HCT116 (cell line): ENCODE data around the gene NEO1. TPM values are rescaled to one million over a fixed set of nuclear protein-coding genes. Genes with fewer than 3 reads are reported as not detected.

Experiments
- ATAC-seq: fragments of 200-7000 bp; cut with Tn5 transposase; 2 replicates; pipeline ENCODE4 v1.9.1; 2020; ENCODE audit warnings: mild to moderate bottlenecking, moderate library complexity
- Bru-seq: library from RNA; stranded (reverse); fragments of 400-500 nt; gene quantifications from one replicate; lab custom pipeline; 2021; lab: Mats Ljungman, UMichigan
- BruChase-seq, 2 experiments: library from RNA; stranded (reverse); fragments of 400-500 nt; gene quantifications; one replicate each; lab custom pipeline; 2021; lab: Mats Ljungman, UMichigan
- BruUV-seq: library from RNA; stranded (reverse); fragments of 400-500 nt; replicated peaks from 2 replicates; lab custom pipeline; 2021; lab: Mats Ljungman, UMichigan
- CTCF ChIA-PET: fragments of 300-600 bp; sonication (Branson Sonifier 250); formaldehyde crosslinking; loops from one replicate; lab custom pipeline; 2021; ENCODE audit warnings: antibody characterized with exemption; lab: Charles Lee
- POLR2A ChIA-PET: fragments of 300-600, 350-600 bp; sonication (Branson Sonifier 250); formaldehyde crosslinking; loops from one replicate; lab custom pipeline; 2021; ENCODE audit warnings: antibody characterized with exemption; lab: Charles Lee
- RAD21 ChIA-PET, 2 experiments: fragments of 300-600 bp; sonication (Branson Sonifier 250); formaldehyde crosslinking; loops; one replicate each; lab custom pipeline; 2023; ENCODE audit warnings: low total read pairs in 2 of 2; ENCODE audit not compliant: uncharacterized antibody in 2 of 2, unreplicated experiment in 2 of 2, low non-redundant PET in 1 of 2; lab: Charles Lee
- DNase-seq: peaks from one replicate; pipeline ENCODE4 v3.0.0-alpha.2; 2010; ENCODE audit warnings: low read depth, low spot score
- H2AFZ ChIP-seq: fragments of 200-600 bp; shearing (Covaris generic), sonication (generic); 2 replicates; pipeline ENCODE4 v1.6.1; 2017; ENCODE audit warnings: low read depth, mixed run types, mixed read lengths, antibody characterized with exemption, low read length; ENCODE audit not compliant: poor library complexity, severe bottlenecking
- H3K27ac ChIP-seq: 2 replicates; pipeline ENCODE4 v1.5.1; 2012; ENCODE audit warnings: low read depth, low read length
- H3K27me3 ChIP-seq: fragments of 200-600 bp; sonication (generic); 2 replicates; pipeline ENCODE4 v1.6.1; 2016; ENCODE audit warnings: mixed run types, low read length, mixed read lengths; ENCODE audit not compliant: insufficient read depth
- H3K36me3 ChIP-seq, 2 experiments: fragments of 200-500 bp in 1 of 2; fragments of 200-600 bp in 1 of 2; sonication (Bioruptor generic) in 1 of 2; sonication (generic) in 1 of 2; 2 replicates each; pipeline versions ENCODE4 v1.5.1 to v1.6.1; 2014 to 2016; ENCODE audit warnings: low read length in 2 of 2, inconsistent platforms in 1 of 2, mixed read lengths in 1 of 2, mixed run types in 1 of 2; ENCODE audit not compliant: insufficient read depth in 2 of 2, control insufficient read depth in 1 of 2
- H3K4me1 ChIP-seq, 2 experiments: fragments of 200-600 bp in 1 of 2; sonication (generic) in 1 of 2; 2 replicates each; pipeline versions ENCODE4 v1.5.1 to v1.6.1; 2012 to 2017; ENCODE audit warnings: low read length in 2 of 2, inconsistent platforms in 1 of 2, mild to moderate bottlenecking in 1 of 2, mixed read lengths in 1 of 2, mixed run types in 1 of 2, moderate library complexity in 1 of 2; ENCODE audit not compliant: insufficient read depth in 2 of 2, control insufficient read depth in 1 of 2
- H3K4me2 ChIP-seq: fragments of 200-600 bp; sonication (generic); 2 replicates; pipeline ENCODE4 v1.6.1; 2017; ENCODE audit warnings: mixed run types, low read length, mixed read lengths
- H3K4me3 ChIP-seq, 2 experiments: fragments of 200-600 bp in 1 of 2; sonication (generic) in 1 of 2; replicated peaks in 1 of 2; 2 replicates each; pipeline ENCODE4 v1.5.1; 2011 to 2016; ENCODE audit warnings: low read length in 2 of 2, control low read depth in 1 of 2, low read depth in 1 of 2, mild to moderate bottlenecking in 1 of 2, mixed read lengths in 1 of 2, mixed run types in 1 of 2
- H3K79me2 ChIP-seq: fragments of 200-600 bp; sonication (generic); 2 replicates; pipeline ENCODE4 v1.6.1; 2017; ENCODE audit warnings: mild to moderate bottlenecking, mixed run types, low read length, moderate library complexity, mixed read lengths; ENCODE audit not compliant: insufficient read depth
- H3K9ac ChIP-seq: fragments of 200-600 bp; sonication (generic); 2 replicates; pipeline ENCODE4 v1.6.1; 2016; ENCODE audit warnings: low read length, mixed read lengths
- H3K9me2 ChIP-seq: fragments of 200-600 bp; sonication (generic), shearing (Covaris generic); 2 replicates; pipeline ENCODE4 v1.6.1; 2017; ENCODE audit warnings: mixed run types, mild to moderate bottlenecking, moderate library complexity; ENCODE audit not compliant: insufficient read depth
- H3K9me3 ChIP-seq, 2 experiments: fragments of 200-500 bp in 1 of 2; fragments of 200-600 bp in 1 of 2; sonication (Bioruptor generic) in 1 of 2; sonication (generic) in 1 of 2; 2 replicates each; pipeline ENCODE4 v1.6.1; 2014 to 2017; ENCODE audit warnings: low read length in 2 of 2, mixed read lengths in 2 of 2, inconsistent platforms in 1 of 2, low read depth in 1 of 2, mild to moderate bottlenecking in 1 of 2, mixed run types in 1 of 2, moderate library complexity in 1 of 2; ENCODE audit not compliant: control insufficient read depth in 1 of 2, insufficient read depth in 1 of 2
- H4K20me1 ChIP-seq: fragments of 200-600 bp; sonication (generic), shearing (Covaris generic); 2 replicates; pipeline ENCODE4 v1.6.1; 2017; ENCODE audit warnings: mixed run types, mild to moderate bottlenecking, moderate library complexity; ENCODE audit not compliant: insufficient read depth
- ATF3 ChIP-seq: IDR thresholded peaks from 2 replicates; pipeline ENCODE4 v1.6.1; 2012
- CBX3 ChIP-seq: IDR thresholded peaks from 2 replicates; pipeline ENCODE4 v1.6.1; 2012; ENCODE audit warnings: low read depth
- CEBPB ChIP-seq: IDR thresholded peaks from 2 replicates; pipeline ENCODE4 v1.6.1; 2012; ENCODE audit warnings: low read depth
- CTCF ChIP-seq, 3 experiments: fragments of 200-600 bp in 1 of 3; sonication (generic) in 1 of 3; IDR thresholded peaks in 2 of 3; conservative IDR thresholded peaks in 1 of 3; 2 replicates each; pipeline ENCODE4 v1.5.1; 2012 to 2017; ENCODE audit warnings: low read depth in 2 of 3, low read length in 2 of 3, antibody characterized with exemption in 1 of 3, borderline replicate concordance in 1 of 3, control low read depth in 1 of 3, mild to moderate bottlenecking in 1 of 3, mixed read lengths in 1 of 3, mixed run types in 1 of 3, moderate library complexity in 1 of 3; ENCODE audit not compliant: insufficient read depth in 1 of 3
- ELF1 ChIP-seq: IDR thresholded peaks from 2 replicates; pipeline ENCODE4 v1.6.1; 2012; ENCODE audit warnings: low read depth, borderline replicate concordance
- EZH2 ChIP-seq: fragments of 200-600 bp; sonication (generic); IDR thresholded peaks from 2 replicates; pipeline ENCODE4 v1.6.1; 2017; ENCODE audit warnings: antibody characterized with exemption, mixed run types
- EZH2phosphoT487 ChIP-seq: fragments of 200-600 bp; IDR thresholded peaks from 2 replicates; pipeline ENCODE4 v1.6.1; 2018; ENCODE audit warnings: antibody characterized with exemption, borderline replicate concordance
- FOSL1 ChIP-seq: IDR thresholded peaks from 2 replicates; pipeline ENCODE4 v1.6.1; 2012; ENCODE audit warnings: low read depth
- JUND ChIP-seq: IDR thresholded peaks from 2 replicates; pipeline ENCODE4 v1.6.1; 2012
- MAX ChIP-seq: IDR thresholded peaks from 2 replicates; pipeline ENCODE4 v1.6.1; 2012
- POLR2A ChIP-seq: IDR thresholded peaks from 2 replicates; pipeline ENCODE4 v1.7.0; 2011; ENCODE audit warnings: borderline replicate concordance; ENCODE audit not compliant: insufficient read depth, insufficient read length; ENCODE audit errors: extremely low read depth
- RAD21 ChIP-seq: IDR thresholded peaks from 2 replicates; pipeline ENCODE4 v1.6.1; 2012; ENCODE audit warnings: low read depth, mild to moderate bottlenecking
- REST ChIP-seq: IDR thresholded peaks from 2 replicates; pipeline ENCODE4 v1.6.1; 2012; ENCODE audit warnings: low read depth
- SIN3A ChIP-seq: IDR thresholded peaks from 2 replicates; pipeline ENCODE4 v1.6.1; 2012; ENCODE audit warnings: low read depth
- TCF7L2 ChIP-seq: IDR thresholded peaks from 2 replicates; pipeline ENCODE4 v1.7.0; 2011; ENCODE audit warnings: borderline replicate concordance, inconsistent platforms; ENCODE audit not compliant: insufficient read depth, insufficient read length; ENCODE audit errors: extremely low read depth
- YY1 ChIP-seq: IDR thresholded peaks from 2 replicates; pipeline ENCODE4 v1.6.1; 2011; ENCODE audit warnings: low read length, low read depth, moderate library complexity, mild to moderate bottlenecking; ENCODE audit not compliant: insufficient replicate concordance; ENCODE audit errors: extremely low read depth
- ZFX ChIP-seq: fragments of 450-650 bp; IDR thresholded peaks from 2 replicates; pipeline ENCODE4 v1.6.1; 2017
- intact Hi-C: fragments of 100-400 bp; cut with micrococcal nuclease; formaldehyde crosslinking; loops from 2 replicates; pipeline ENCODE4 v1.10.0; 2022
- long read RNA-seq: library from polyadenylated mRNA; unstranded; transcript quantifications from one replicate; pipeline ENCODE4 v2.0.0, GENCODE V29; 2021; ENCODE audit not compliant: unreplicated experiment
- polyA plus RNA-seq: library from polyadenylated mRNA; unstranded; fragments of >200 nt; gene quantifications from 2 replicates; pipeline ENCODE4 v1.2.1, GENCODE V29; 2012; ENCODE audit warnings: missing spikeins
- total RNA-seq: library from RNA; stranded (reverse); gene quantifications from one replicate; pipeline ENCODE4 v1.2.1, GENCODE V29; 2021; ENCODE audit not compliant: unreplicated experiment

The NEO1 gene
- total RNA-seq (30.0 TPM), Bru-seq, nascent RNA (percentile 64 among the genes with signal in this experiment), BruChase-seq, experiment 1, labeled RNA remaining after a 6-hour chase (percentile 58 among the genes with signal in this experiment), BruChase-seq, experiment 2, labeled RNA remaining after a 2-hour chase (percentile 53 among the genes with signal in this experiment)
- polyA plus RNA-seq = 25.7 and 26.7 TPM in 2 replicates
- long read RNA-seq, partial matches to known transcripts = 10 of 23 reads
- long read RNA-seq, other reads (novel, unspliced or antisense) = 13 of 23 reads

GRCh38 chr15:73051807-73052652 lies at the start of gene NEO1:
Gene NEO1, plus strand, starts transcription at chr15:73052463. Its CDS starts 213 bp downstream, at chr15:73052676.
- Histone ChIP-seq H3K4me3 (peak within 1 kb of the TSS; percentile 65 to 71), H3K36me3 (no peaks in the 10 kb centered on the region), H3K9ac (peak within 1 kb of the TSS; percentile 64), H3K9me3 (no peaks in the 10 kb centered on the region), H4K20me1 (no peaks in the 10 kb centered on the region), H3K79me2 (no peaks in the 10 kb centered on the region), H3K4me1 (peaks cover 5 to 13% of the 10 kb centered on the region in 2 experiments; a peak in 2 of 4 replicates), H3K27me3 (no peaks in the 10 kb centered on the region), H3K9me2 (no peaks in the 10 kb centered on the region), H3K4me2 (peak within 1 kb of the TSS; percentile 90), H3K27ac (peak within 1 kb of the TSS; percentile 73), H2AFZ (peak within 1 kb of the TSS; percentile 52)
- ChIA-PET POLR2A (interaction anchor here (1.0 kb wide), 1 partner anchor 15 kb away, joined by 3 read pairs; no protein-coding TSS in a partner anchor), CTCF (no interaction called here), RAD21 (interaction anchor here in 1 of 2 experiments (0.6 kb wide), 1 partner anchor 700 kb away, joined by 3 read pairs; no protein-coding TSS in a partner anchor)
- BruUV-seq = no TSS peak
- intact Hi-C loops = no loop called here
- DNase-seq = peak; percentile 29
- ATAC-seq = peak; percentile 83
- TF ChIP-seq CTCF (IDR thresholded peaks at IDR 0.05 in 2 of 3, conservative IDR thresholded peaks at IDR 0.05 in 1 of 3; ENCODE audit: borderline replicate concordance in 1 of 3, insufficient read depth in 1 of 3, low read depth in 2 of 3, low read length in 2 of 3) = no peak
- no peak; the same call in 1 of the 2 replicates for TF ChIP-seq SIN3A
- TF ChIP-seq EZH2 = no peak
- TF ChIP-seq POLR2A = peak; percentile 17
- TF ChIP-seq MAX = no peak
- TF ChIP-seq YY1 = no peak
- TF ChIP-seq TCF7L2 = no peak
- TF ChIP-seq CBX3 = no peak
- no peak for TF ChIP-seq EZH2phosphoT487
- no peak for TF ChIP-seq JUND
- no peak for TF ChIP-seq CEBPB
- TF ChIP-seq ELF1 = no peak
- TF ChIP-seq FOSL1 = no peak
- no peak for TF ChIP-seq RAD21
- TF ChIP-seq REST = no peak
- TF ChIP-seq ZFX = peak; percentile 77
- no peak for TF ChIP-seq ATF3
